Measurements from ENCODE around the gene RHOV. TPM values are rescaled to one million over a fixed set of nuclear protein-coding genes. Genes with fewer than 3 reads are reported as not detected.

Gene RHOV
- total and polyA plus RNA-seq, 10 of the 15 experiments (the other 5 are each of a cell fraction or from before 2014, with no cell fraction given): 0.24 to 39.3 (median 9.3) TPM

DNA sequence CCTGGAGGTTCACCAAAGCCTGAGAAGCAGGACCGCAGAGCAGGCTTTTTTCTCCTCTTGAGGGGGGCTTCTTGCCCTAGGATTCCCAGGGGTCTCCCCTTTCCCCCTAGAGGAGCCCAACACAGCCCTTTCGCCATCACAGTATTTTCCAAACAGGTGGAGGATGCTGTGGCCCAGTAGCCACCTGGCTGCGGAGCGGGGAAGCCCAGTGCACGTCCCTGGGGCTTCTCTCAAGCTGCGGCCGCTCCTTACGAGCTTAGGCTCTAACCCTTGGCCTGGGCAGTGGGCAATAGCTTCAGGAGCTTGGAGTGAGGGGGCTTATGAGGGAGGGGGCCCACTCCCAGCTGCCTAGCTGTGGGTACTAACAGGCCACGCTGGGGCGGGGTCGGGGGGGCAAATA is 43.6 kb upstream of the RHOV start:
- no peaks in the 10 kb centered on the region for H3K9me3 ChIP-seq (replicated peaks; ENCODE audit: control insufficient read depth, insufficient read depth, low read length)
- DNase-seq (ENCODE audit: low read depth, low spot score) (no peak), ATAC-seq (no peak), FAIRE-seq (no peak)
- no peaks in the 10 kb centered on the region; a peak in 1 of 4 replicates for H3K27me3 ChIP-seq (replicated peaks in 1 of 2; ENCODE audit: control insufficient read depth in 2 of 2, insufficient read depth in 2 of 2, low read length in 1 of 2)
- no peak overlapping the region for H3K4me2 ChIP-seq (ENCODE audit: control insufficient read depth, insufficient read depth)
- peaks cover 2% of the 10 kb centered on the region for H3K4me1 ChIP-seq (ENCODE audit: control insufficient read depth, insufficient read depth, low read length)
- H3K36me3 ChIP-seq (ENCODE audit: control insufficient read depth in 2 of 2, insufficient read depth in 2 of 2, low read length in 1 of 2): no peaks in the 10 kb centered on the region
- H2AFZ ChIP-seq (ENCODE audit: control insufficient read depth, low read depth, low read length): no peak overlapping the region
- ChIA-PET CTCF (interaction anchor here (0.8 to 6.1 kb wide), 5 partner anchors 11 to 28 kb away, joined by 3 to 30 read pairs (median 4); no protein-coding TSS in a partner anchor), RAD21 (ENCODE audit: unreplicated experiment) (interaction anchor here (0.6 kb wide), 1 partner anchor 10 kb away, joined by 3 read pairs; no protein-coding TSS in a partner anchor), POLR2A (interaction anchor here (0.6 to 1.5 kb wide), 2 partner anchors 10 to 42 kb away, joined by 3 read pairs; no protein-coding TSS in a partner anchor), SMC1A (ENCODE audit: uncharacterized antibody, unreplicated experiment) (no interaction called here)
- H3K79me2 ChIP-seq (ENCODE audit: control insufficient read depth, insufficient read depth, low read length): no peaks in the 10 kb centered on the region
- intact Hi-C loops (cut with micrococcal nuclease; ENCODE audit: unreplicated experiment) (no loop called here), in situ Hi-C loops (cut with MboI) (no loop called here)
- no TSS peak for BruUV-seq (replicated peaks)
- no peak overlapping the region for H3K27ac ChIP-seq (ENCODE audit: control insufficient read depth, insufficient read depth)
- whole genome bisulfite sequencing (ENCODE audit: insufficient coverage, insufficient replicate concordance, low lambda C conversion rate, missing lambda C conversion rate): 63% methylated on average over 9 of the region's 11 CpGs
- no peaks in the 10 kb centered on the region for H4K20me1 ChIP-seq (ENCODE audit: control insufficient read depth, insufficient read depth)
- TF ChIP-seq, protein P1, sequence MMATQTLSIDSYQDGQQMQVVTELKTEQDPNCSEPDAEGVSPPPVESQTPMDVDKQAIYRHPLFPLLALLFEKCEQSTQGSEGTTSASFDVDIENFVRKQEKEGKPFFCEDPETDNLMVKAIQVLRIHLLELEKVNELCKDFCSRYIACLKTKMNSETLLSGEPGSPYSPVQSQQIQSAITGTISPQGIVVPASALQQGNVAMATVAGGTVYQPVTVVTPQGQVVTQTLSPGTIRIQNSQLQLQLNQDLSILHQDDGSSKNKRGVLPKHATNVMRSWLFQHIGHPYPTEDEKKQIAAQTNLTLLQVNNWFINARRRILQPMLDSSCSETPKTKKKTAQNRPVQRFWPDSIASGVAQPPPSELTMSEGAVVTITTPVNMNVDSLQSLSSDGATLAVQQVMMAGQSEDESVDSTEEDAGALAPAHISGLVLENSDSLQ (IDR thresholded peaks at IDR 0.05): no peak
- TF ChIP-seq, protein P2, sequence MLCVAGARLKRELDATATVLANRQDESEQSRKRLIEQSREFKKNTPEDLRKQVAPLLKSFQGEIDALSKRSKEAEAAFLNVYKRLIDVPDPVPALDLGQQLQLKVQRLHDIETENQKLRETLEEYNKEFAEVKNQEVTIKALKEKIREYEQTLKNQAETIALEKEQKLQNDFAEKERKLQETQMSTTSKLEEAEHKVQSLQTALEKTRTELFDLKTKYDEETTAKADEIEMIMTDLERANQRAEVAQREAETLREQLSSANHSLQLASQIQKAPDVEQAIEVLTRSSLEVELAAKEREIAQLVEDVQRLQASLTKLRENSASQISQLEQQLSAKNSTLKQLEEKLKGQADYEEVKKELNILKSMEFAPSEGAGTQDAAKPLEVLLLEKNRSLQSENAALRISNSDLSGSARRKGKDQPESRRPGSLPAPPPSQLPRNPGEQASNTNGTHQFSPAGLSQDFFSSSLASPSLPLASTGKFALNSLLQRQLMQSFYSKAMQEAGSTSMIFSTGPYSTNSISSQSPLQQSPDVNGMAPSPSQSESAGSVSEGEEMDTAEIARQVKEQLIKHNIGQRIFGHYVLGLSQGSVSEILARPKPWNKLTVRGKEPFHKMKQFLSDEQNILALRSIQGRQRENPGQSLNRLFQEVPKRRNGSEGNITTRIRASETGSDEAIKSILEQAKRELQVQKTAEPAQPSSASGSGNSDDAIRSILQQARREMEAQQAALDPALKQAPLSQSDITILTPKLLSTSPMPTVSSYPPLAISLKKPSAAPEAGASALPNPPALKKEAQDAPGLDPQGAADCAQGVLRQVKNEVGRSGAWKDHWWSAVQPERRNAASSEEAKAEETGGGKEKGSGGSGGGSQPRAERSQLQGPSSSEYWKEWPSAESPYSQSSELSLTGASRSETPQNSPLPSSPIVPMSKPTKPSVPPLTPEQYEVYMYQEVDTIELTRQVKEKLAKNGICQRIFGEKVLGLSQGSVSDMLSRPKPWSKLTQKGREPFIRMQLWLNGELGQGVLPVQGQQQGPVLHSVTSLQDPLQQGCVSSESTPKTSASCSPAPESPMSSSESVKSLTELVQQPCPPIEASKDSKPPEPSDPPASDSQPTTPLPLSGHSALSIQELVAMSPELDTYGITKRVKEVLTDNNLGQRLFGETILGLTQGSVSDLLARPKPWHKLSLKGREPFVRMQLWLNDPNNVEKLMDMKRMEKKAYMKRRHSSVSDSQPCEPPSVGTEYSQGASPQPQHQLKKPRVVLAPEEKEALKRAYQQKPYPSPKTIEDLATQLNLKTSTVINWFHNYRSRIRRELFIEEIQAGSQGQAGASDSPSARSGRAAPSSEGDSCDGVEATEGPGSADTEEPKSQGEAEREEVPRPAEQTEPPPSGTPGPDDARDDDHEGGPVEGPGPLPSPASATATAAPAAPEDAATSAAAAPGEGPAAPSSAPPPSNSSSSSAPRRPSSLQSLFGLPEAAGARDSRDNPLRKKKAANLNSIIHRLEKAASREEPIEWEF (IDR thresholded peaks at IDR 0.05; ENCODE audit: insufficient replicate concordance, low read depth, low read length): no peak
- TF ChIP-seq PBX3 (IDR thresholded peaks at IDR 0.05; ENCODE audit: insufficient replicate concordance, low read depth, low read length) (no peak), RFX5 (IDR thresholded peaks at IDR 0.05; ENCODE audit: low read depth, low read length) (no peak), BMI1 (IDR thresholded peaks at IDR 0.05; ENCODE audit: borderline replicate concordance) (no peak), SMARCA5 (IDR thresholded peaks at IDR 0.05) (no peak), ESRRA (IDR thresholded peaks at IDR 0.05; ENCODE audit: low read length) (no peak), NFXL1 (IDR thresholded peaks at IDR 0.05; ENCODE audit: borderline replicate concordance) (no peak), USF2 (IDR thresholded peaks at IDR 0.05; ENCODE audit: borderline replicate concordance, low read depth, low read length) (no peak), FOS (IDR thresholded peaks at IDR 0.05; ENCODE audit: borderline replicate concordance, extremely low read depth, insufficient read length) (no peak), KLF5 (IDR thresholded peaks at IDR 0.05; ENCODE audit: partially characterized antibody) (no peak), SREBF1 (IDR thresholded peaks at IDR 0.05; ENCODE audit: low read length) (no peak), NFYA (IDR thresholded peaks at IDR 0.05; ENCODE audit: borderline replicate concordance, low read depth, low read length) (no peak), RUNX3 (IDR thresholded peaks at IDR 0.05; ENCODE audit: low read length) (no peak)
- no peak overlapping the region for H3K4me3 ChIP-seq
- no peak overlapping the region for H3K9ac ChIP-seq (ENCODE audit: control insufficient read depth, insufficient read depth, low read length)
